SK-N-SH (cell line): Measurements from ENCODE around the gene IFI27L1. TPM values are rescaled to one million over a fixed set of nuclear protein-coding genes. Genes with fewer than 3 reads are reported as not detected.

Source experiments
- CTCF ChIA-PET: fragments of 300-600, 350-600 bp; formaldehyde crosslinking; extraction: SDS; loops from one replicate; lab custom pipeline; 2021; lab: Yijun Ruan, JAX
- POLR2A ChIA-PET: fragments of 350-600 bp; sonication (Branson Sonifier 250); formaldehyde crosslinking; extraction: SDS; loops from one replicate; lab custom pipeline; 2020; ENCODE audit warnings: antibody characterized with exemption, inconsistent platforms; lab: Yijun Ruan, JAX
- DNase-seq: peaks from one replicate; pipeline ENCODE4 v3.0.0; 2012
- H2AFZ ChIP-seq: fragments of 200-600 bp; sonication (generic); 2 replicates; pipeline ENCODE4 v1.8.1; 2016; ENCODE audit warnings: antibody characterized with exemption, mild to moderate bottlenecking, low read depth
- H3F3A ChIP-seq: fragments of 200-600 bp; sonication (generic); replicated peaks from 2 replicates; pipeline ENCODE3; 2016; ENCODE audit warnings: antibody characterized with exemption, mild to moderate bottlenecking; ENCODE audit not compliant: insufficient read depth
- H3K27ac ChIP-seq, 2 experiments: fragments of 200-500 bp in 1 of 2; fragments of 200-600 bp in 1 of 2; sonication (Bioruptor generic) in 1 of 2; sonication (generic), shearing (Covaris generic) in 1 of 2; 2 replicates each; pipeline versions ENCODE4 v1.5.1 to v1.6.1; 2014 to 2016; ENCODE audit warnings: low read depth in 2 of 2, inconsistent platforms in 1 of 2, low read length in 1 of 2, mild to moderate bottlenecking in 1 of 2, mixed read lengths in 1 of 2
- H3K27me3 ChIP-seq: fragments of 200-600 bp; sonication (generic), shearing (Covaris generic); 2 replicates; pipeline ENCODE4 v1.6.1; 2016; ENCODE audit warnings: mixed run types; ENCODE audit not compliant: insufficient read depth
- H3K36me3 ChIP-seq, 2 experiments: fragments of 200-500 bp in 1 of 2; fragments of 200-600 bp in 1 of 2; sonication (Bioruptor generic) in 1 of 2; sonication (generic) in 1 of 2; replicated peaks in 1 of 2; 2 replicates each; pipeline versions ENCODE3 to v1.5.1; 2014 to 2016; ENCODE audit warnings: low read length in 1 of 2, mild to moderate bottlenecking in 1 of 2; ENCODE audit not compliant: insufficient read depth in 2 of 2, control insufficient read depth in 1 of 2
- H3K4me1 ChIP-seq, 2 experiments: fragments of 200-500 bp in 1 of 2; fragments of 200-600 bp in 1 of 2; sonication (Bioruptor generic) in 1 of 2; sonication (generic), shearing (Covaris generic) in 1 of 2; 2 replicates each; pipeline versions ENCODE4 v1.5.1 to v1.6.1; 2014 to 2016; ENCODE audit warnings: low read depth in 1 of 2, low read length in 1 of 2, mixed run types in 1 of 2; ENCODE audit not compliant: insufficient read depth in 2 of 2, control insufficient read depth in 1 of 2
- H3K4me2 ChIP-seq: fragments of 200-600 bp; sonication (generic), shearing (Covaris generic); 2 replicates; pipeline ENCODE4 v1.6.1; 2017; ENCODE audit warnings: mixed run types
- H3K4me3 ChIP-seq, 2 experiments: fragments of 200-500 bp in 1 of 2; fragments of 200-600 bp in 1 of 2; sonication (Bioruptor generic) in 1 of 2; sonication (generic), shearing (Covaris generic) in 1 of 2; 2 replicates each; pipeline versions ENCODE4 v1.5.1 to v1.8.1; 2014 to 2016; ENCODE audit warnings: low read depth in 2 of 2, inconsistent platforms in 1 of 2, low read length in 1 of 2, mild to moderate bottlenecking in 1 of 2, mixed read lengths in 1 of 2, moderate library complexity in 1 of 2
- H3K79me2 ChIP-seq: fragments of 200-600 bp; sonication (generic); 2 replicates; pipeline ENCODE4 v1.8.1; 2017; ENCODE audit warnings: mild to moderate bottlenecking; ENCODE audit not compliant: insufficient read depth
- H3K9ac ChIP-seq: fragments of 200-600 bp; sonication (generic); 2 replicates; pipeline ENCODE4 v1.6.1; 2017; ENCODE audit warnings: mixed run types
- H3K9me2 ChIP-seq: fragments of 200-600 bp; sonication (generic); 2 replicates; pipeline ENCODE4 v1.6.1; 2017; ENCODE audit warnings: mixed run types
- H3K9me3 ChIP-seq: fragments of 200-600 bp; sonication (generic); 2 replicates; pipeline ENCODE4 v1.6.1; 2017; ENCODE audit warnings: mixed run types, mild to moderate bottlenecking, moderate library complexity
- H4K20me1 ChIP-seq: fragments of 200-600 bp; sonication (generic); 2 replicates; pipeline ENCODE4 v1.6.1; 2017; ENCODE audit warnings: mild to moderate bottlenecking, mixed run types; ENCODE audit not compliant: insufficient read depth
- CHD2 ChIP-seq: fragments of 150-350 bp; IDR thresholded peaks from 2 replicates; pipeline ENCODE4 v1.6.1; 2018; ENCODE audit warnings: low read length; ENCODE audit not compliant: partially characterized antibody
- ELF1 ChIP-seq: IDR thresholded peaks from 2 replicates; pipeline ENCODE4 v1.4.0; 2012
- EP300 ChIP-seq, 2 experiments: IDR thresholded peaks; 2 replicates each; pipeline versions ENCODE4 v1.4.0 to v1.6.1; 2012; ENCODE audit warnings: borderline replicate concordance in 1 of 2, low read depth in 1 of 2, low read length in 1 of 2
- EZH2phosphoT487 ChIP-seq: fragments of 200-600 bp; sonication (generic); IDR thresholded peaks from 2 replicates; pipeline ENCODE4 v1.6.1; 2017; ENCODE audit warnings: low read depth, mixed run types, mild to moderate bottlenecking, antibody characterized with exemption, moderate library complexity, borderline replicate concordance
- FOXJ3 ChIP-seq: sonication (generic); formaldehyde crosslinking; IDR thresholded peaks from 2 replicates; pipeline ENCODE4 v1.5.1; 2020; ENCODE audit warnings: mild to moderate bottlenecking, missing genetic modification reagents
- FOXM1 ChIP-seq: IDR thresholded peaks from 2 replicates; pipeline ENCODE4 v1.4.0; 2012; ENCODE audit warnings: low read depth, mild to moderate bottlenecking
- GABPA ChIP-seq: IDR thresholded peaks from 2 replicates; pipeline ENCODE4 v1.4.0; 2012; ENCODE audit warnings: low read depth, mild to moderate bottlenecking
- GATA2 ChIP-seq: sonication (generic); formaldehyde crosslinking; IDR thresholded peaks from 2 replicates; pipeline ENCODE4 v1.5.0; 2020; ENCODE audit warnings: mild to moderate bottlenecking, missing genetic modification reagents
- NFIC ChIP-seq: IDR thresholded peaks from 2 replicates; pipeline ENCODE4 v1.4.0; 2012; ENCODE audit warnings: borderline replicate concordance
- RCOR1 ChIP-seq: fragments of 150-350 bp; IDR thresholded peaks from 2 replicates; pipeline ENCODE4 v1.6.1; 2017; ENCODE audit warnings: antibody characterized with exemption, low read length
- SIN3A ChIP-seq: IDR thresholded peaks from 2 replicates; pipeline ENCODE4 v1.6.1; 2012; ENCODE audit warnings: low read depth, mild to moderate bottlenecking, low read length, moderate library complexity, borderline replicate concordance
- SMC3 ChIP-seq: IDR thresholded peaks from 2 replicates; pipeline ENCODE4 v1.6.1; 2012; ENCODE audit warnings: low read depth, low read length, improper control_type of control experiment
- TEAD4 ChIP-seq: IDR thresholded peaks from 2 replicates; pipeline ENCODE4 v1.4.0; 2012; ENCODE audit warnings: mild to moderate bottlenecking, borderline replicate concordance; ENCODE audit not compliant: insufficient read depth
- WGBS: methylation state at CpG from one replicate; pipeline ENCODE4 v1.1.6; 2017; ENCODE audit warnings: low lambda C conversion rate; 5-methylcytosine and 5-hydroxymethylcytosine counted together
- polyA plus RNA-seq, 3 experiments: library from polyadenylated mRNA; depleted of rRNA; stranded (reverse); fragments of >200 nt; gene quantifications; 2 replicates each; pipeline ENCODE4 v1.2.3, GENCODE V29; 2012
- TF ChIP-seq, protein P1 (sequence below): fragments of 200-600 bp; sonication (generic); IDR thresholded peaks from 2 replicates; pipeline ENCODE4 v1.6.1; 2017; ENCODE audit warnings: antibody characterized with exemption, mild to moderate bottlenecking, moderate library complexity
- TF ChIP-seq, protein P2 (sequence below): fragments of 150-350 bp; IDR thresholded peaks from 2 replicates; pipeline ENCODE4 v1.6.1; 2017; ENCODE audit warnings: antibody characterized with exemption, low read length, low read depth, borderline replicate concordance
- TF ChIP-seq, protein P3 (sequence below): IDR thresholded peaks from 2 replicates; pipeline ENCODE4 v1.6.1; 2012; ENCODE audit warnings: mild to moderate bottlenecking, low read depth, low read length, moderate library complexity
- TF ChIP-seq, protein P4 (sequence below): fragments of 150-350 bp; IDR thresholded peaks from 2 replicates; pipeline ENCODE4 v1.6.1; 2016; ENCODE audit warnings: mild to moderate bottlenecking, low read depth, low read length

The IFI27L1 gene
- polyA plus RNA-seq, 1 of the 3 experiments (the other 2 are of a cell fraction) = 35.3 TPM

DNA sequence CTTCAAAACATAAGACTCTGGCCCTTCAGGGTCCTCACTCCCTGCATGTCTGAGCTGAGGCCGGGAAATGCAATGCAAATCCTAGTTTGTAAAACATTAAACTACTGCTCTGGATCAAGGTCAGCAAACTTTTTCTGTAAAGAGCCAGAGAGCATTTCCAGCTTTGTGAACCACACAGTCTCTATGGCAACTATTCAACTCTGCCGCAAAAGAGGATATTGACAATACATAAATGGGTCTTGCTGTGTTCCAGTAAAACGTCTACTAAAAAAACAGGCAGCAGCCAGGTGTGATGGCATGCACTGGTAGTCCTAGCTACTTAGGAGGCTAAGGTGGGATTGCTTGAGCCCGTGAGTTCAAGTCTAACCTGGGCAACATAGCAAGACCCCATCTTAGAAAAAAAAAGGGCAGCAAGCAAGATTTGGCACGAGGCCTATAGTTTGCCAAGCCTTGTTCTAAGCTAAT, 22.4 kb upstream of the IFI27L1 start (continued):
- TF ChIP-seq, protein P1, sequence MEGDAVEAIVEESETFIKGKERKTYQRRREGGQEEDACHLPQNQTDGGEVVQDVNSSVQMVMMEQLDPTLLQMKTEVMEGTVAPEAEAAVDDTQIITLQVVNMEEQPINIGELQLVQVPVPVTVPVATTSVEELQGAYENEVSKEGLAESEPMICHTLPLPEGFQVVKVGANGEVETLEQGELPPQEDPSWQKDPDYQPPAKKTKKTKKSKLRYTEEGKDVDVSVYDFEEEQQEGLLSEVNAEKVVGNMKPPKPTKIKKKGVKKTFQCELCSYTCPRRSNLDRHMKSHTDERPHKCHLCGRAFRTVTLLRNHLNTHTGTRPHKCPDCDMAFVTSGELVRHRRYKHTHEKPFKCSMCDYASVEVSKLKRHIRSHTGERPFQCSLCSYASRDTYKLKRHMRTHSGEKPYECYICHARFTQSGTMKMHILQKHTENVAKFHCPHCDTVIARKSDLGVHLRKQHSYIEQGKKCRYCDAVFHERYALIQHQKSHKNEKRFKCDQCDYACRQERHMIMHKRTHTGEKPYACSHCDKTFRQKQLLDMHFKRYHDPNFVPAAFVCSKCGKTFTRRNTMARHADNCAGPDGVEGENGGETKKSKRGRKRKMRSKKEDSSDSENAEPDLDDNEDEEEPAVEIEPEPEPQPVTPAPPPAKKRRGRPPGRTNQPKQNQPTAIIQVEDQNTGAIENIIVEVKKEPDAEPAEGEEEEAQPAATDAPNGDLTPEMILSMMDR = no peak
- TF ChIP-seq CHD2 = no peak
- TF ChIP-seq, protein P2, sequence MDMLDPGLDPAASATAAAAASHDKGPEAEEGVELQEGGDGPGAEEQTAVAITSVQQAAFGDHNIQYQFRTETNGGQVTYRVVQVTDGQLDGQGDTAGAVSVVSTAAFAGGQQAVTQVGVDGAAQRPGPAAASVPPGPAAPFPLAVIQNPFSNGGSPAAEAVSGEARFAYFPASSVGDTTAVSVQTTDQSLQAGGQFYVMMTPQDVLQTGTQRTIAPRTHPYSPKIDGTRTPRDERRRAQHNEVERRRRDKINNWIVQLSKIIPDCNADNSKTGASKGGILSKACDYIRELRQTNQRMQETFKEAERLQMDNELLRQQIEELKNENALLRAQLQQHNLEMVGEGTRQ = no peak

DNA sequence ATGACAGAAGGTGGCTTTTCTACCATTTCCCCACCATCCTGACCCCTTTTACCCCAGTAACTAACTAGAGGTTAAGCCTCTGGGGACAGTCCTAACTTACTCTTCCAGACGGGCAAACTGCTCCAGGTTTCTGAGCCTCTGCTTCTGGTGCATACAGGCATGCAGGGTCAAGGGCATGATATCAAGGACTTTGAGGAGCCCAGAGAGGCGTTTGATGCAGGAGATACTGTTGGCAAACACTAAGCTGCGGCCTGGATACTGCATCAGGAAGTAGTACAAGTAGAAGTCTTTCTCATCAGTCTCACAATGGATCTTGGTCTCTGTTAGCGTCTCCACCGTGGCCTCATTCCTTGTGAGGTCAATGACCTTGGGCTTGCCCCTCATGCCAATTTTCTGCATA, 21.1 kb upstream of the IFI27L1 start:
- Histone ChIP-seq H3F3A (no peaks in the 10 kb centered on the region), H3K9me2 (no peaks in the 10 kb centered on the region), H4K20me1 (peaks cover 24% of the 10 kb centered on the region), H3K4me2 (no peak overlapping the region), H3K4me1 (peaks cover 0 to 10% of the 10 kb centered on the region in 2 experiments; a peak in 2 of 4 replicates), H3K9me3 (no peaks in the 10 kb centered on the region), H3K27me3 (no peaks in the 10 kb centered on the region), H3K4me3 (no peak overlapping the region), H3K36me3 (peaks cover 58 to 75% of the 10 kb centered on the region in 2 experiments), H2AFZ (no peak overlapping the region), H3K79me2 (peaks cover 43% of the 10 kb centered on the region), H3K9ac (no peak overlapping the region), H3K27ac (no peak overlapping the region)
- TF ChIP-seq GABPA (no peak), TEAD4 (no peak), GATA2 (CRISPR knock-in tag) (no peak), CHD2 (no peak), SMC3 (no peak), RCOR1 (no peak), FOXM1 (no peak), EP300 (IDR thresholded peaks at IDR 0.05; ENCODE audit: borderline replicate concordance in 1 of 2, low read depth in 1 of 2, low read length in 1 of 2) (no peak), ELF1 (no peak), SIN3A (no peak), FOXJ3 (CRISPR knock-in tag) (no peak), EZH2phosphoT487 (no peak), NFIC (no peak)
- TF ChIP-seq, protein P3, sequence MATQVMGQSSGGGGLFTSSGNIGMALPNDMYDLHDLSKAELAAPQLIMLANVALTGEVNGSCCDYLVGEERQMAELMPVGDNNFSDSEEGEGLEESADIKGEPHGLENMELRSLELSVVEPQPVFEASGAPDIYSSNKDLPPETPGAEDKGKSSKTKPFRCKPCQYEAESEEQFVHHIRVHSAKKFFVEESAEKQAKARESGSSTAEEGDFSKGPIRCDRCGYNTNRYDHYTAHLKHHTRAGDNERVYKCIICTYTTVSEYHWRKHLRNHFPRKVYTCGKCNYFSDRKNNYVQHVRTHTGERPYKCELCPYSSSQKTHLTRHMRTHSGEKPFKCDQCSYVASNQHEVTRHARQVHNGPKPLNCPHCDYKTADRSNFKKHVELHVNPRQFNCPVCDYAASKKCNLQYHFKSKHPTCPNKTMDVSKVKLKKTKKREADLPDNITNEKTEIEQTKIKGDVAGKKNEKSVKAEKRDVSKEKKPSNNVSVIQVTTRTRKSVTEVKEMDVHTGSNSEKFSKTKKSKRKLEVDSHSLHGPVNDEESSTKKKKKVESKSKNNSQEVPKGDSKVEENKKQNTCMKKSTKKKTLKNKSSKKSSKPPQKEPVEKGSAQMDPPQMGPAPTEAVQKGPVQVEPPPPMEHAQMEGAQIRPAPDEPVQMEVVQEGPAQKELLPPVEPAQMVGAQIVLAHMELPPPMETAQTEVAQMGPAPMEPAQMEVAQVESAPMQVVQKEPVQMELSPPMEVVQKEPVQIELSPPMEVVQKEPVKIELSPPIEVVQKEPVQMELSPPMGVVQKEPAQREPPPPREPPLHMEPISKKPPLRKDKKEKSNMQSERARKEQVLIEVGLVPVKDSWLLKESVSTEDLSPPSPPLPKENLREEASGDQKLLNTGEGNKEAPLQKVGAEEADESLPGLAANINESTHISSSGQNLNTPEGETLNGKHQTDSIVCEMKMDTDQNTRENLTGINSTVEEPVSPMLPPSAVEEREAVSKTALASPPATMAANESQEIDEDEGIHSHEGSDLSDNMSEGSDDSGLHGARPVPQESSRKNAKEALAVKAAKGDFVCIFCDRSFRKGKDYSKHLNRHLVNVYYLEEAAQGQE = no peak
- TF ChIP-seq, protein P4, sequence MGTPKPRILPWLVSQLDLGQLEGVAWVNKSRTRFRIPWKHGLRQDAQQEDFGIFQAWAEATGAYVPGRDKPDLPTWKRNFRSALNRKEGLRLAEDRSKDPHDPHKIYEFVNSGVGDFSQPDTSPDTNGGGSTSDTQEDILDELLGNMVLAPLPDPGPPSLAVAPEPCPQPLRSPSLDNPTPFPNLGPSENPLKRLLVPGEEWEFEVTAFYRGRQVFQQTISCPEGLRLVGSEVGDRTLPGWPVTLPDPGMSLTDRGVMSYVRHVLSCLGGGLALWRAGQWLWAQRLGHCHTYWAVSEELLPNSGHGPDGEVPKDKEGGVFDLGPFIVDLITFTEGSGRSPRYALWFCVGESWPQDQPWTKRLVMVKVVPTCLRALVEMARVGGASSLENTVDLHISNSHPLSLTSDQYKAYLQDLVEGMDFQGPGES = no peak
- POLR2A ChIA-PET = no interaction called here
- WGBS = 79% methylated on average over 5 of the region's 5 CpGs
- no peak for DNase-seq
- CTCF ChIA-PET = interaction anchor here (0.5 to 1.1 kb wide), 2 partner anchors 14 to 77 kb away, joined by 3 to 4 read pairs; no protein-coding TSS in a partner anchor
